GM20000 (cell line): Measurements from ENCODE around the gene ZNF891.

Source experiments
- DNase-seq: peaks from one replicate; pipeline ENCODE4 v3.0.0; 2012; ENCODE audit warnings: low spot score
- CTCF ChIP-seq: IDR thresholded peaks from 2 replicates; pipeline ENCODE4 v1.5.1; 2012; ENCODE audit warnings: mild to moderate bottlenecking, control low read depth; ENCODE audit errors: extremely low read depth, missing control alignments

The ZNF891 gene

GRCh38 chr12:133061954-133062353 is 68.1 kb downstream of the ZNF891 start:
- TF ChIP-seq CTCF, result no peak
- no peak for DNase-seq

GRCh38 chr12:133058203-133059113 is 71.6 kb downstream of the ZNF891 start:
- no peak for DNase-seq
- no peak for TF ChIP-seq CTCF

GRCh38 chr12:133057446-133057845 is 72.6 kb downstream of the ZNF891 start:
- no peak for TF ChIP-seq CTCF
- no peak for DNase-seq
